ENCODE data around the gene MREG.

The MREG gene

DNA sequence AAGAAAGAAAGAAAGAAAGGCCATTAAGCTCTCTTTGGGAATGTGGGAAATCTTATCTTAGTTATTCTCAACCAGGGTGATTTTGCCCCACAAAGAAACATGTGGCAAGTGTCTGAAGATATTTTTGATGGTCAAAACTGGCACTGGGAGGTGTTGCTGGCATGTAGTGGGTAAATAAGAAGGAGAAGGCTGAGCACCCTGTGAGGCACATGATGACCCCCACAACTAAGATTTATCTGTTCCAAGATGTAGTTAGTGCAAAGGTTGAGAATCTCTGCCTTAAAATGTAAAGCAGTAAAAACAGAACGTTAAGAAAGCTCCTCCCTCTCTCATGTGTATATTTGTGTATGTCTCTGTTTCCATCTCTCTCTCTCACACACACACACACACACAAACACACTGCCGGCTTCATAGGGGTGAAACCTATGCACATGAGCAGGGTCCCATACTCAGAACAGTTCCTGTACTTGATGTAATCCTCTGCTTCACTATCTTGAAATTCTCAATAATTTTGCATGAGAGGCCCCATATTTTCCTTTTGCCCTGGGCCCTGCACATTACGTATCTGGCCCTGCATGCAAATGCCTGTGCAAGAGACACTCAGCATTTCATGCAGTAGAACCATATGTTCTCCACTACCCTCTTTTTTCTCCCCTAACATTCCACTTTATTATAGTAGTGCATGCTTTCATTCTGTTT lies 94.3 kb downstream of the MREG start:
- DNase-seq (ENCODE audit: low spot score) = no peak

DNA sequence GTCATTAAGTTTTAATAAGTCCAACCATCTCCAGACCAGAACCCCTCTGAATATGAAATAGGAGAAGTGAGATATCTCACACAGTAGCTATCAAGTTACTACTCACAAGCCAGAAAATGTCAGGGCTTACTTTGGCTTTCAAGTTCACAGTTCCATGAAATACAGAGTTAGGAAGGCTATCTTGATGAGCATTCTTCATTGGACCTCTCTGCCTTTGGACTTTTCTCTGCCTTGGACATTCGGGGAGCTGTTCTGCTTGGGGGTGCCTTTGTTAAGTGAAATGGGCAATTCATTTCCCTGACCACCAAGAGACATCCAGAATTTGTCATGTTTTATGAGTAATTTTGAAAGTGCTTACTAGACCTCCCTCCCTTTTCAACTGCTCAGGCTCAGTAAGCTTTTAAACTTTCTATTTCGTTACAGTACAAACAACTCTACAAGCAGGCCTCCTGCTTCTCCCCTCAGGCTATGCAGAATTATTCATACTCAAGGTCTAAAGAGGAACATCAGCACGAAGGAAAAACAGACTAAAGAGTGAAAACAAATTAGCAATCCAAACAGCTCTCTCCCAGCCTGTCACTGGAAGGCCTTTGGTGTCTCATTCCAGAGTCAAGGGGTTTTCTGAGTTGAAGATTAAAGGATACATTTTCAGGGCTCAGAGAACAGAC lies 95.3 kb downstream of the MREG start:
- no peak for DNase-seq (ENCODE audit: low spot score)

GRCh38 chr2:215915441-215915840 lies 97.9 kb downstream of the MREG start:
- no peak for DNase-seq (ENCODE audit: low spot score)

GRCh38 chr2:215914777-215915165 lies 98.6 kb downstream of the MREG start:
- no peak for DNase-seq (ENCODE audit: low spot score)

DNA sequence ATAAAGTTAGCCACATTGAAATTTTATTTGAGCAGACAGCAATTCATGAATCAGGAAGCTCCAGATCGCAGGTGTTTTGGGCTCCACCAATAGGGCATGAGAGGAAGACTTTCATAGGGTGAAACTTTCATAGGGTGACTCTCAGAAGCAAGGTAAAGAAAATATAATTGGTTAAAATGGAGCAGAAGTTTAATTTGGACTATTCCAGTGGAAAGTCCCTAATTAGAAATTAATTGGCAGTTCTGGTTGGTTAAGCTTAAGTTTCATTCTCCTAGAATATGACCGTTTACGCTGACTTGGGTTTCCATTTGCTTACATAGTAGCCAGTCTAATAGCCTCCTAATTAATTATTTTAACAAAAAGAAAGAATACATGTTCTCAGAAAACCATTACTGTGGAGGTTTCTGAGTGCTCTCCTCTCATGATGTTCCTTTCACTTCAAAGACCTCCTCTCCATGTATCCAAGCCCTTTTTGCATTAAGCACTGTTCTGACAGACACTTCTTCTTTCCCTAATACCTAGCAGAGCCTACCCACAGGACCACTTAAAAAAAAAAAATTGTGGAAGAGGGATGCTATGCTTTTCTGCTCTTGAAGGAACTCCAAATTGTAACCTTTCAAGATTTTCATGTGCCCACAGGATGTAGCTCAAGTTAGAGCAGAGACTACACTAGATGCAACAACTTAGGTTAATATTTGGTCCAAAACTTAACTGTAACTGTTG lies 99.1 kb downstream of the MREG start:
- no peak for DNase-seq (ENCODE audit: low spot score)

DNA sequence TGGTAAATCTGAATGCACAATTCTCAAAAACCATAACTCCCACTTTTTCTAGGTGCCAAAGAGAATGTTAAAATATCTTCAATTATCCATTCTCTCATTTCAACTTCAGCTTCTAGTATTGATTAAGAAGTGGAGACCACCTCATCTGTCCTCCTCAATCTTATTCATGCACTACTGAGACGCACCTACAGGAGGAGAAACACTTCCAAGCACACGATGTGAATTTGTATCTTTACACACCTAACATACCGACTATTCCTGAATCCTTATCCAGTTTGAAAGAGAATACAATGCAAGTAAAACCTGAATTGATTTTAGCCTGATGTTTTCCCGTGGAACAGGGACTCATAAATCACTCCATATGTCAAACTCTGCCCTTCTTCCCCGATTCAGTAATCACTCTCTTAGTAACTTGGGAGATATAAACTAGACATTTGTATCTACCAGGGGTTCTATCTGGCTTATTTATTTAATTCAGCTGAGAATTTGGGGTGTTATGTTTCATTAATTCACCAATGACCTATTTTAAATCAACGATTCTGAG lies 101.0 kb downstream of the MREG start:
- DNase-seq (ENCODE audit: low spot score) = no peak

DNA sequence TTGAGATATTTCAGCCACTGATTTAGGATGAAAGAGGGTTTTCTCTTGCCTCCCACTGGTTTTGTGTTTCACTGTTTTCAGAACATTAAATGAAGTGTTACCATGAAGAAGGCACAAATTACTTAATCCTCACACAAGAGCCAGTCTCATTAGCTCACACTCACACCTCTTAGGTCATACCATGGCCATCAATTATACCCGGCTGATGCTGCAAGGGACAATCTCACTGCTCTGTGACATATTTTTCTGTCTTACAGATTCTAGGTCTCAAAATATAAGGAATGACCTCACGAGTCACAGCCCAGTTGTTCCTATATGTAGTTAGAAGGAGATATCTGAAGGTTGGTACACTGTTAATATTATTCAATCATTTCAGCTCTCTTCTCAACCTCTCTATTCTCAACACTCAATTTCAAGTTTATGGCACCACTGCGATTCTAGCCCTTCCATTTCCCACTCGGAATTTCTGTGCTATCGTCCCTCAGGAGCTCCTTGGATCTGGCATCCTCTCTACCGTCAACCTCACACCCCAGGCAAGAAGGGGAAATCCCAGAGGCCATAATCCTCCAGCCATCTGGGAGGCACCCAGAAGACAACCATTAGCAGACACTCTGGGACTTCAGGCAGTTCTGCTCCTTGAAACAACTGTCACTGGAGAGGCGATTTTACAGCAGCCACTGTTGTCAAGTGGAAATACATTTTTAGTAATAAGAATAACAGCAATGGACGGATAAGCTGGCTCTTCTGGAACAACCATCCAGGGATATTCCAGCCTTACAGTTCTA lies 101.9 kb downstream of the MREG start:
- DNase-seq (ENCODE audit: low spot score) = no peak

DNA sequence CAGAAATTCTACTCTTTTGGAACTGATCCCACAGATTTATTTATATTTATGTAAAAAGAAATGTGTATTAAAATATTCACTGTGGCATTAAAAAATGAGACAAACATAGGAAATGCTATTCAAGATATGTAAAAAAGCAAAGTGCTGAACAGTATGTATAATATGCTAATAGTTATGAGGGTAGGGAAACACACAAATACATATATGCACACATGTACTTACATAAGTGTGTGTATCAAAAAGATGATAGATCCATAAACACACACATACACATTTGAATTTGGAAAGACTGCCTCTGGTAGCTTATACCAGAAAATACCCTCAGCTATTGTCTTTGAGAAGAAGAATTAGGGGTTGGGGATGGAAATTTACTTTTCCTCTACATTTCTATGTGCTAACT lies 103.2 kb downstream of the MREG start:
- DNase-seq (ENCODE audit: low spot score) = no peak

DNA sequence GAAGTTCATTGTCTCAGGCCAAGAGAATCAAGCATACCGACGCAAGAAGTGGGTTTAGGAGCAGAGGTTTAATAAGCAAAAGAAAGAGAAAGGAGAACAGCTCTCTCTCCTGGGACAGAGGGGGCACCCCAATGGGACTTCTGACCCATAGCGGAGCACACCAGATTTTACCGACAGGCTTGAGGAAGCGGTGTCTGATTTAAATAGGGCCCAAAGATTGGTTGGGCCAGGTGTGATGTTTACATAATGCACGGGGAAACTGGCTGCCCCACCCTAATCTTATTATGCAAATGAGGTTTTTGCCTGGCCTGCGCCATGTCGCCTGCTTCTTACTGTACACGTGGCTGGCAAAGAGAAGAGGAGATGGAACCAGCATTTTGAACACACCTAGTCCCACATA lies 106.2 kb downstream of the MREG start:
- DNase-seq (ENCODE audit: low spot score) = no peak

DNA sequence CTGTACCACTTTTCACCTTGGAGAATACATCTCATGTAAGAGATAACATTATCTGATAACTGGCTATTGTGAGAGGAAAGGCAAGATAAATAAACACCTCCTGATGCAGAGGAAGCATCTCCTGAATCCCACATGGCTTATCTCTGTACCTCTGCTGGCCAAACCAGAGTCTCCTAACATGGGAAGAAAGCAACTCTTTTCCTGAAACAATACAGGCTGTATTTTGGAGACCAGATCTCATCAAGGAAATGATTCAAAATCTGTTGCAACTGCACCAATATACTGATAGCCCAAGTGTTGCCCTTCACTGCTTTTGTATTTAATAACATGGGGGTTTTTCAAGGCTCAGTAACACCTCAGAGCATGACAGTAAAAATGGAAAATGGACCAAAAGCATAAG lies 106.9 kb downstream of the MREG start:
- no peak for DNase-seq (ENCODE audit: low spot score)

DNA sequence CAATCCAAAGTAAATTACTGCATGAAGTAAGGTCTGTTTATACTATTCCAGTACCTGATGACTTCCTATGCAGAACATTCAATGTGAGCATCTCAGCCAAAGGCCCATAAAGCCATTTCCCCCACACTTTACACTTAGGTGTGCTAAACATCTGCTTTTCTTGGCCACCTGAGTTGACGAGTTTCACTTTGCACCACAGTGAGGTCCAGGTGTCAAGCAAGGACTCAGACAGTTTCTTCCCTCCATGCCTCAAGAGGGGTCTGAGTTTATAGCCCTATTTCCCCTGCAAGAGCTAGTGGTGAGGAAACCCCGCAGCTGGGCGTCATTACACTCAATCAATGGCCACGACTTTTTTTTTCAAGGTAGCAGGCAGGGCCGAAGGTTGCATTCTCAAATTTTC lies 107.7 kb downstream of the MREG start:
- DNase-seq (ENCODE audit: low spot score) = no peak

GRCh38 chr2:215904101-215904500 lies 109.2 kb downstream of the MREG start:
- no peak for DNase-seq (ENCODE audit: low spot score)

- DNase-seq (ENCODE audit: low spot score) = no peak
Observed at GRCh38 chr2:215903203-215903602, 110.1 kb downstream of the MREG start.

DNA sequence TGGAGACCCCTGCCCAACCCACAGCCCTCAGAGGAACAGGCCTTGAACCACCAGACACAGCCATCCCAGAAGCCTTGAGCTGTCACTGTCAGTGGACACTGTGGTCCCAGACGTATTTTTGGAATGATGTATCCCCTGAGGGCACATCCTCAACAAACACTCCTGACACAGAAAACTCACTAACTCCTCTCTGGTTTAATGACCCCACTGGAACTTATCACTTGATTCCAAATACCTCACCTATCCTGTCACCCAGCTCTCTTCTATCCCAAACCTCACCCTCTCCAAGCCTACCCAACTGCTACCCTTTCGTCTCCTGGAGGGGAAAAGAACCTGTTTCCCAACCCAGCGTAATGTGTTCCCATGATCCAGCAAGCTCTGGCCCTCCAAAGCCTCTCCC lies 111.6 kb downstream of the MREG start:
- no peak for DNase-seq (ENCODE audit: low spot score)

DNA sequence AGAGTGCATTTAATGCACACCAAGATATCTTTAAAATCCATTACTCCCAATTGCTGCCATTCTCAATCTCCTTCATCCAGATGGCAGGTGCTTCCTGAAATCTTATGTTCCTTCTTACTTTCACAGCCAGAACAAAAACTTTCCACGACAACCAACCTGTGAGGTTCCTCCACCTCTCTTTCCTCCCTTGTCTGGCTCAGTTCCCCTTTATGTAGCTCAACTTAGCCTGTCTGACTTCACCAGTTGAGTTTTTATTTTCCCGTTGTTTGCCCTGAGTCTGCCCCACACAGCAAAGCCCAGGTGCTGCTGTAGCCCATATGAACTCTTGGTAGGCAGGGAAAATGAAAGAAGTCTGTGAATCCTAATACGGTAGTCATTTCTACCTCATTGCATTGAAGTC lies 112.5 kb downstream of the MREG start:
- no peak for DNase-seq (ENCODE audit: low spot score)

DNA sequence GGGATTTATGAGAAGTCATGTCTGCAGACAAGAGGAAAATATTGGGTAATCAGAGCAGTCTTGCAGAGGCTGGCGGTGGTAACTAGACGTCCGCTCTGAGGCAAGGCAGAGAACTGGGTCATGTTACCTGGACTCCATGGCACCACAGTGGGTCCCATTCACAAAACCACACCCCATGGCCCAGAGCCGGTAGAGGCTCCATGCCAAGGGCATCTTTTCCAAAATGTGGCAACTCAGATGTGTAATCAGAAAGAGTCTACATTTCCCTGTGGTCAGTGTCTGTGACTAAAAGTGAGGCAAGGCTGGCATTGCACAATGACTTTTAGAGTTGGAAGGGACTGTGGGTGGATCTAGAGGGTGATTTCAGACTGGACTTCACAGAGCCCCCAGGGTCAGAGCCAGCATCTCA lies 113.1 kb downstream of the MREG start:
- no peak for DNase-seq (ENCODE audit: low spot score)

DNA sequence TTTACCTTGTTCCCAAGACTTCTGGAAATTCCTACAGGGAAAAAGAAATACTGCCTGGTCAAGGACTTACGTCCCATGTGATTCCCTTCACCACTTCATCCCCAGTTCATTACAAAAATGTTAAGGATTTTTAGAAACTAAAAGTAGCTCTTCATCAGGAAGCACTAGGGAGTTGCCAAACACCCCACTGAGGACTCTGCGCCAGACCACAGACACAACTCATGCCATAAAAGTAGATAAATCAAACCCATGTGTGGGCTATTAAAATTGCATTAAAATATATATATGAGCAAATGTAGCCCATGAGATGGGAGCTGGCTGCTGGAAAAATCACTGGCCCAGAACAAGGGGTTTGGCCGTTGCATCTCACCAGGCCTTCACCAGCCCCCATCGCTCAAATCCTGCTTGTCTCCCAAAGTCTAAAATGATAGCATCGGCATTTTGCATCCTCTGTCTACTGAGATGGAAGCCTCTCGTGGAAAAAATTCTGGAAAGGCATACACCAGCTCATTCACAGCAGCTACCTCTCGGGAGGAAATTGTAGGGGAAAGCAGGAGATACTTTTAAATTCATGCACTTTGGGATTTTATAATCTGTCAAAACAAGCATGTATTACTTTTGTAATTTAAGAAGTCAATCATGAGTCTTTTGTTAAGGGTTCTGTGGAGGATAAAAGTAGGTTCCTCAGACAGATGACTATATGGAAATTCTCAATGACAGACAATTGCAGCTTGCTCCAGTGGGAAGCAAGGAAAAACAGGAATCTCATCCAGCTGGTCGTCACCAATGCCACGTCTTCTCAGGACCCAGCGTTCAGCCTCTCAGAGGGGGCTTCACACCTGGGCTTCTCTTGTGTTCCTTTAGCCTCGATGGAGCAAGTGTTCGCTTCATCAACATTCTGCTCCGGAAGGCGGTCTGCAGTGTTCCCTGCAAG lies 113.9 kb downstream of the MREG start:
- no peak for DNase-seq (ENCODE audit: low spot score)

DNA sequence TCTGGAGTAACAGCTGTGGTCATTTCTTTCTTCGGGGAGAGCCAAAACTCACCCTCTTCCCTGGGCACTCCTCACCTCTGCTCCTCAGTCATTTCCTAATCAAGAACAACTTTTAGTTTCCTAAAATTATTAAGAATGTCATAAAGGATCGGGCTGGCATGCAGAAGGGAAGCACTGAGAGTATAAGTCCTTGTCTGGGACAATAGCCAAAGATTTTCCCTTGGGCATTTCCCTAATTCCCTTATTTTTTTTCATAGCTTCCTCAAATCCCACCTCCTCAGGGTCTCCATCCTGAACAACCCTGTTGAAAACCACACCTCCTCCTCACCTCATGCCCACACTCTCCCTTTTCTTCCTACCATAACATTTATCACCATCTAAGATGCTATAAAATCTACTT lies 115.0 kb downstream of the MREG start:
- no peak for DNase-seq (ENCODE audit: low spot score)

DNA sequence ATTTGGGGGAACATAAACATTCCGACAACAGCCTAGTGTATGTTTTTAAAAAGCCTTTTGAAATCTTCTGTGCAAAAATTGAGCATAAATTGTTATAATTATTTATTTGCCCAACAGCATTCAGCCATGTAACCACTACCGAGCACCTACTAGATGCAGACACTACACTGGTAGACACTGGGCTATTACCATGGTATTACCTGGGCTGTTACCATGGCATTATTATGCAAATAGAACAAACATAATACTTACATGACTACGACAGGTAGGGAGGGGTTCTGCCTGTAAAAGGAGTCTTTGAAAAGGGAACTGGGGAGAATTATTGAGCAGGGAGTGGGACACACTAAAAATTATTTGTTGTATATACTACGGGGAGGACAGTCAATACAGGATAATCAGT lies 116.4 kb downstream of the MREG start:
- no peak for DNase-seq (ENCODE audit: low spot score)

DNA sequence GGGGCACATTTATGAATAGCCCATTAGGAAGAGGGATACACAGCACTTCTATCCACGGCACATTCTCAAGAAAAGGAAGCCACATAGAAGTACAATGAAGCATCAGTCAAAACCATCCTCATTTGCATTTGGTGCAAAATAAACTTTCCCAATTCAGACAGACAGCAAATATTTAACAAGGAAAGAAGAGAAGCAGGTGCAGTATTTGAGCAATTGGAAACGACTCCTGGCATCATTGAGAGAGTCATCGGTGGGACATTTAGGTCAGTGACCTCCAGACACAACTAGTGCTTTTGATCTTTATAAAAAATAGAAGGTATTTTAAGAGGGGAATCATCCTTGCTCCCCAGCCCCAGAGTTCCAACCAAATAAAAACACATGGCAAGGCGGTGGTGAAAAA lies 118.0 kb downstream of the MREG start:
- DNase-seq (ENCODE audit: low spot score) = no peak
